Glomerular visceral epithelial cell (primary cell): Measurements from ENCODE around the gene CAMP.
A peak's percentile ranks its signal among the peaks of the same experiment; 100 is the strongest.

Experiments used
- DNase-seq: peaks from one replicate; pipeline ENCODE4 v3.0.0-alpha.2; 2016; ENCODE audit errors: extremely low spot score

The CAMP gene

GRCh38 chr3:48214225-48214624 lies 9.1 kb upstream of the CAMP start:
- no peak for DNase-seq

DNA sequence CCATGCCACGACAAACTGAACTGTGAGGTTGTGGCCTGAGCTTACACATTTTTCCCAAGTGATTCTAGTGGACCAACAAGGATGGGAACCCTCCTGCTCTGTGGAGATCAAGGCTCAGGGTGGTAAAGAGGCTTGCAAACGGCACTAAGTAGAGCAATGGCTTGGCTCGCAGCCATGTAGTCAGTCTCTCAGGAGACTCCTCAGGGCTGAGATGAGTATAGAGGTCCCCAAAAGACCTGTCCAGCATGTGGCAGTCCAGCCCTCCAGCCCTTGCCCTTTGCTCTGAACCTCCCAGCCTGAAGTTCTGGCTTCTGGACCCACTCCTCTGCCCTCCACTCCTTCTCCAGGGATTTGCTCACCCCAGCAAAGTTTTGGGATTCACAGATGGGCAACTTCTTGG lies 8.3 kb upstream of the CAMP start:
- no peak for DNase-seq

DNA sequence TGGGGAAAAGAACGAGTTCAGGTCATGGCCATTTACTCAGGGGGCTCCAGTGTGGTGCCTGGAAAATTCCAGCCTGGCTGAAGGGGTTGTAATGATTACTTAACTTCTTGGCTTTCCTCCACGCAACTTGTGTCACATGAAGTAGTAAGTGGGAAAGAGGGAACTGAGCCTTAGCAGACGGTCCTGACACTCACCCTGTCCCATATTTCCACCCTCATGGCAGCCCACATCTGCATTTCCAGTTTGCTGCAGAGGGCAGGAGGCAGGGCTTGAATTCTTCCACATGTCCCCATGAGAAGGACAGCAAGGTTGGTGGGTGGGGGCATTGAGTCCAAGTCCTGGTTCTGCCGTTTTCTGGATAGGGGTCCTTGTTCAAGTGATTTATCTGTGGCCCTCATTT lies 7.8 kb upstream of the CAMP start:
- peak; percentile 17 for DNase-seq

GRCh38 chr3:48215876-48216275 lies 7.4 kb upstream of the CAMP start:
- no peak for DNase-seq

DNA sequence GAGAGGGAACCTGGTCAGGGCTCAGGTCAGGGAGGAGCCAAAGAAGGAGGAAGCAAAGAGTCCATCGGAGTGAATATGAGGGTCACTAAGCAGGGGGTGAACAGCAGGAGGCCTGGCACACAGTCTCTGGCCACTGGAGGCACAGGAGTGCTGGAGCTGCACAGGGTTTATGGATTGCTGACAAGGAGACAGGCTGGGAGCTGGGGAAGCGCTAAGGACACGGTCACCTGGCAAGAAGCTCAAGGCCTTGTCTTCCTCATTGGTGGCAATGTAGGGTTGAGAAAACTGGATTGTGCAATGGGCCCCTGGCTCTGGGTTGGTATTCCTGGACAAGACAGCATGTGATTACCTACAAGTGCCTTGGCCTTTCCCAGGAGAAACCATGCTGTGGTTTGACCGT lies 5.8 kb upstream of the CAMP start:
- DNase-seq, result no peak

- DNase-seq, result no peak
Observed at GRCh38 chr3:48218537-48218936, 4.8 kb upstream of the CAMP start.

DNA sequence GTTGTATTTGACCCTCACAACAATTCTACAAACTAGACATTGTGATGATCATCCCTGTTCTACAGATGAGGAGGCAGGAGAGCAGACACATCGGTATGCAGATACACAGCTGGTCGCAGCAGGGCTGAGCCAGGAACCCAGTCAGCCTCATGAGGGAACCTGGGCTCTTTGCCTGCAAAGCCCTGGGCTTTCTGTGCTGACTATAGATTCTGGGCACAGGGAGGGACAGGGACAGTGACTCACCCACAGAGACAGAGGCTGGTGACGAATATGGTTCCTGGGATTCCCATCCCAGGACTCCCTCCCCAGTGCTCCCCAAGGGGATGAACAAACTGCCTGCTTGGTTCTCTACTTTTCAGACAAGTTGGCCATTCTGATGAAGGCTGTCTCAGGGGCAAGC lies 3.8 kb upstream of the CAMP start:
- no peak for DNase-seq

DNA sequence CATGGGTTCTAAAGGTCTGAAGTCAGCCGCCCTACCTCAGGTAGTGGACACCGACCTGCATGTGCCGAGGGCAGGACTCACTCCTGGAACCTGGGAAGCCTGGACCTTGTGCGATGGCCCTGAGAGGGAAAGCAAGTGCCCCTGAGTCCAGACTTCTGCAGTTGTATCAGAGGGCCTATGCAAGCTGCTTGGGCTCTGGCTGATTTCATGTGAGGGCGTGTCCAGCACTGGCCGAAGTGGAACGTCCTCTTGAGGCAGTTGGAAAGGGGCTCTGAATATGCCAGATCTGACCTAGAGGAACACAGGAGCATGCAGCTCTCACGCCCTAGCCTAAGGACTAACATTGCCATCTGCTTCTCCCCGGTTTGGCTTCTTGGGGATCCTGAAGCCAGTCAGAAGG lies 2.5 kb upstream of the CAMP start:
- DNase-seq, result no peak

GRCh38 chr3:48225587-48225986 lies 2.3 kb downstream of the CAMP start:
- DNase-seq, result no peak

DNA sequence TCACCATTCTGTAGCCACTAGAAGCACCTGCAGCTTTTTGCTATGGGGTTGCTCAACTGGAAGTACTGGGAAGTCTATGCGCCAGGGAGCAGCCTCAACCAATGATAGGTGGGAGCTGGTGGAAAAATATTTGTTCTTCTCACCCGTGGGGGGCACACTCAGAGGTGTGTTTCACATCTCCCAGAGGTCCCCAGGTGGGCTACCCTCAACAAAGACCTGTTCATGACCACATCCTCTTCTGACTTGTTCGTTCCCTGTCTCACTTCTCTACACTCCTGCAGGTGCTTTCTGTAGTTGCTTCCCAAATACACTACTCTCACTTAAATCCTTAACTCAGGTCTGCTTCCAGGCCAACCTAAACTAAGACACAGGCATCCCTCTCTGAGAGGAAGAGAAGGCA lies 3.6 kb downstream of the CAMP start:
- DNase-seq, result no peak

- no peak for DNase-seq
Observed at GRCh38 chr3:48232232-48232631, 8.9 kb downstream of the CAMP start.

- DNase-seq, result peak; percentile 73
Observed at GRCh38 chr3:48232734-48233133, 9.4 kb downstream of the CAMP start.

GRCh38 chr3:48233542-48233941 lies 10.2 kb downstream of the CAMP start:
- DNase-seq, result no peak

- no peak for DNase-seq
Observed at GRCh38 chr3:48236531-48236930, 13.2 kb downstream of the CAMP start.

DNA sequence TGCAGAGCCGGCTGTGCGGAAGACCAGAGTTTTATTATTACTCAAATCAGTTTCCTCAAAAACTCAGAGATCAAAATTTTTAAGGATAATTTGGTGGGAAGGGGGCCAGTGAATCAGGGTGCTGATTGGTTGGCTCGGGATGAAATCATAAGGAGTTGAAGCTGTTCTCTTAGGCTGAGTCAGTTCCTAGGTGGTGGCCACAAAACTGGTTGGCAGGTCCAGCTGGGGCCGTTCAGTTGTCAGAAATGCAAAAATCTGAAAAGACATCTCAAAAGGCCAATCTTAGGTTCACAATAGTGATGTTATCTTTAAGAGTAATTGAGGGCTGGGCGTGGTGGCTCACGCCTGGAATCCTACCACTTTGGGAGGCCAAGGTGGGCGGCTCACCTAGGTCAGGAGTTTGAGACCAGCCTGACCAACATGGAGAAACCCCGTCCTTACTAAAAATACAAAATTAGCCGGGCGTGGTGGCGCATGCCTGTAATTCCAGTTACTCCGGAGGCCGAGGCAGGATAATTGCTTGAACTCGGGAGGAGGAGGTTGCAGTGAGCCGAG lies 15.3 kb downstream of the CAMP start:
- DNase-seq, result no peak

- no peak for DNase-seq
Observed at GRCh38 chr3:48240000-48240963, 17.0 kb downstream of the CAMP start.

GRCh38 chr3:48241796-48242455 lies 18.6 kb downstream of the CAMP start:
- no peak for DNase-seq

DNA sequence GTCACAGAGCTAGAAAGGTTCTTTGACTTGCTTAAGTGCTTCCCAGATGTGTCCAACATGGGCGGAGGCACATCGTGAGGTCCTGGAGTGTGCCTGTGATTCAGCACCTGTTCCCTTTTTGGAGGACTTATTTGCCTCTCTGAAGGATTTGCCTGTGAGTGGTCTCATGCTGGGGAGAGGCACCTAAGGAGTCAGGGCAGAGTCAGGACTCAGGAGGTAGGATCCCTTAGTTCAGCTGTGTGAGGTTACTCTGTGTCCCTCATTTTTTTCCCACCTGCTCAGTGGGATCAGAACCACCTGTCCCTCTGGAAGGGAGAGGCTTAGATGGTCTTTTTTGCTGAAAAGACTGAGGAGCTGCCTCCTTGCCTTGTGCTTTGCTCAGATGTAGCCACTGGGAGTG lies 20.6 kb downstream of the CAMP start:
- DNase-seq, result no peak

DNA sequence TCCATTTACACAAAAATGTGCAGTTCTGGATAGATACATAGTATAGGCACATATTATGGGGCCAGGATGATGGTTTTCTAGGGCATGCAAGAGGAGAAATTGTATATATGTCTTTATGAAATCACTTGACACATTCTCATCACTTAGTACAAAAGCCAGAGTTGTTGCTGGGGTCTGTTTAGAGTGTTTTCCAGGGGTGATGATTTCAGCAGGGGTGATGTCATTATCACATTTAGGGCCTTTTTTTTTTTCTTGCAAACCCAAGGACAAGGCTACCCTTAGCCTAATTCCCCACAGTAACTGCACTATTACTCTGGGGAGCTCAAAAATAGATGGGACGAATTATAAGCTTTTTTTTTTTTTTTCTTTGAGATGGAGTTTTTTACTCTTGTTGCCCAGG lies 21.2 kb downstream of the CAMP start:
- DNase-seq, result no peak

GRCh38 chr3:48245136-48245535 lies 21.8 kb downstream of the CAMP start:
- no peak for DNase-seq

DNA sequence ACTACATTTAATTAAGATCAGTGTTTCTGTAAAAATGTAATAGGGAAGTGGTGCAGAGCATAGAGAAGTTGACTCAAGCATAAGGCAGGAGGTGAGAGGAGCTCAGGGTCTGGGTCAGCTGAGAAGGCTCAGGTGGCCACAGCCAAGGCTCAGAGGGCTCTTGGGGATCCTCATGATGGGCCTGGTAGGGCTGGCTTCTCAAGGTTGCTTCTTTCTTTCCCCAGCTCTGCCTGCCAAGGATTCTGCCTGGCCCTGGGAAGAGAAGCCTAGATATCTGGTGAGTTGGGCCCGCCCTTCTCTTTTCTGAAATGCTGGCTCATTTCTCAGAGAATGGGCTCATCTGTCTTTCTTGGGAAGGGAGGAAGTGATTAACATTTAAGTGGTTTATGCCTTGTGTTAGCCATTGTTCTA lies 24.1 kb downstream of the CAMP start:
- no peak for DNase-seq

- no peak for DNase-seq
Observed at GRCh38 chr3:48248095-48248850, 25.0 kb downstream of the CAMP start.
